Glutamatergic neuron (in vitro differentiated cells): Measurements from ENCODE around the gene MCCD1. TPM values are rescaled to one million over a fixed set of nuclear protein-coding genes. Genes with fewer than 3 reads are reported as not detected.

ENCODE experiments used
- DNase-seq: peaks from one replicate; pipeline ENCODE4 v3.0.0; 2022
- H3K27ac Mint-ChIP-seq: one replicate; pipeline ENCODE4 v1.8.0; 2020; ENCODE audit warnings: mild to moderate bottlenecking, mixed read lengths, inconsistent platforms; ENCODE audit not compliant: unreplicated experiment
- H3K27me3 Mint-ChIP-seq: one replicate; pipeline ENCODE4 v1.8.0; 2020; ENCODE audit warnings: mild to moderate bottlenecking, moderate library complexity, mixed read lengths, inconsistent platforms; ENCODE audit not compliant: unreplicated experiment
- H3K36me3 Mint-ChIP-seq: one replicate; pipeline ENCODE4 v1.8.0; 2020; ENCODE audit warnings: mild to moderate bottlenecking, mixed read lengths, inconsistent platforms; ENCODE audit not compliant: unreplicated experiment
- H3K4me1 Mint-ChIP-seq: one replicate; pipeline ENCODE4 v1.8.0; 2020; ENCODE audit warnings: mild to moderate bottlenecking, low read depth, mixed read lengths, inconsistent platforms; ENCODE audit not compliant: unreplicated experiment
- H3K4me3 Mint-ChIP-seq: one replicate; pipeline ENCODE4 v1.8.0; 2020; ENCODE audit warnings: mild to moderate bottlenecking, mixed read lengths, inconsistent platforms; ENCODE audit not compliant: unreplicated experiment
- H3K9me3 Mint-ChIP-seq: one replicate; pipeline ENCODE4 v1.8.0; 2020; ENCODE audit warnings: mild to moderate bottlenecking, moderate library complexity, mixed read lengths, inconsistent platforms; ENCODE audit not compliant: unreplicated experiment
- total RNA-seq: library from RNA; stranded (reverse); fragmentation: NEBNext Ultra II Directional; extraction: Animal tissue kit (Norgen Biotek cat#: 25700); gene quantifications from one replicate; pipeline ENCODE4 v1.2.1, GENCODE V29; 2021; ENCODE audit not compliant: unreplicated experiment
- TF ChIP-seq, protein P1 (sequence below): fragments of 200-600 bp; sonication (generic); IDR thresholded peaks from one replicate; pipeline ENCODE4 v1.5.0; 2021; ENCODE audit not compliant: partially characterized antibody, unreplicated experiment

The MCCD1 gene
- total RNA-seq, 1 donor from 2014 or later, result not detected

DNA sequence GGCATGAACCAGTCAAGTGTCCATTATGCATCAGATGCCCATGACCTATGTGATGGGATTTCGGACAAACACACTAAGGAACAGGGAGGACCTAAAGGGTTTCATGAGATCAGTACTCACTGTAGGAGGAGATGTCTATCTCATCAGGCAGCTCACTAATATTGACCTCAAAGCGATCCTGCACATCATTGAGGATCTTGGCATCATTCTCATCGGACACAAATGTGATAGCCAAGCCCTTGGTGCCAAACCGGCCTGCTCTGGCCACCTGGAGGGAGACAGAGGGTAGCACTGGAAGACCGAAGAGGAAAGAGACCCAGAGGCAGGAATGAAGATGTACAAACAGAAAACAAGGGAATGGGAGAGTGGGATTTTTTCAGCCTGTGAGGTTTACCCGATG lies 1.9 kb downstream of the MCCD1 start:
- no peak overlapping the region for H3K27ac Mint-ChIP-seq
- H3K27me3 Mint-ChIP-seq, result peaks cover 8% of the 10 kb centered on the region
- TF ChIP-seq, protein P1, sequence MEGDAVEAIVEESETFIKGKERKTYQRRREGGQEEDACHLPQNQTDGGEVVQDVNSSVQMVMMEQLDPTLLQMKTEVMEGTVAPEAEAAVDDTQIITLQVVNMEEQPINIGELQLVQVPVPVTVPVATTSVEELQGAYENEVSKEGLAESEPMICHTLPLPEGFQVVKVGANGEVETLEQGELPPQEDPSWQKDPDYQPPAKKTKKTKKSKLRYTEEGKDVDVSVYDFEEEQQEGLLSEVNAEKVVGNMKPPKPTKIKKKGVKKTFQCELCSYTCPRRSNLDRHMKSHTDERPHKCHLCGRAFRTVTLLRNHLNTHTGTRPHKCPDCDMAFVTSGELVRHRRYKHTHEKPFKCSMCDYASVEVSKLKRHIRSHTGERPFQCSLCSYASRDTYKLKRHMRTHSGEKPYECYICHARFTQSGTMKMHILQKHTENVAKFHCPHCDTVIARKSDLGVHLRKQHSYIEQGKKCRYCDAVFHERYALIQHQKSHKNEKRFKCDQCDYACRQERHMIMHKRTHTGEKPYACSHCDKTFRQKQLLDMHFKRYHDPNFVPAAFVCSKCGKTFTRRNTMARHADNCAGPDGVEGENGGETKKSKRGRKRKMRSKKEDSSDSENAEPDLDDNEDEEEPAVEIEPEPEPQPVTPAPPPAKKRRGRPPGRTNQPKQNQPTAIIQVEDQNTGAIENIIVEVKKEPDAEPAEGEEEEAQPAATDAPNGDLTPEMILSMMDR, result no peak
- H3K4me1 Mint-ChIP-seq, result peaks cover 3% of the 10 kb centered on the region
- peaks cover 8% of the 10 kb centered on the region for H3K36me3 Mint-ChIP-seq
- no peak overlapping the region for H3K4me3 Mint-ChIP-seq
- peaks cover 3% of the 10 kb centered on the region for H3K9me3 Mint-ChIP-seq
- DNase-seq, result no peak

DNA sequence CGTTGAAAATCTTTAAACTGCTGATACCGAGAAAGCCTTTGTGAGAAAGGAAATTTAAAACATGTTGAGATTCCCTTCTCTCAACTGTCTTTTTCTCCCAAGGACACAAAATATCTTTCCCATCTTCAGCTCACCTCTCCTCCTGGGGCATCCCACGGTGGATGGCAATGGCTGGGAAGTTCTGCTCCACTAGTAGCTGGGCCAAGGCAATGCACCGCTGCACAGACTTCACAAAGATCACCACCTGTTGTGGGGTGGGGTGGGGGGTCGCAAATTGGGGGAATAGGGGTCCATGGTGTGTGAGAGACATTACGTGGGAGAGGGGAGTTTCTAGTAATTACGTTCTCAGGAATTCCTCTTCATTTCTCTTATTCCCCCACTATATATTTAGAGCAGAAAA lies 2.4 kb downstream of the MCCD1 start:
- Mint-ChIP-seq H3K4me3 (no peak overlapping the region), H3K36me3 (peaks cover 8% of the 10 kb centered on the region), H3K9me3 (peaks cover 3% of the 10 kb centered on the region), H3K27me3 (peaks cover 8% of the 10 kb centered on the region), H3K27ac (no peak overlapping the region), H3K4me1 (peaks cover 3% of the 10 kb centered on the region)
- TF ChIP-seq, protein P1, result no peak
- DNase-seq, result no peak

DNA sequence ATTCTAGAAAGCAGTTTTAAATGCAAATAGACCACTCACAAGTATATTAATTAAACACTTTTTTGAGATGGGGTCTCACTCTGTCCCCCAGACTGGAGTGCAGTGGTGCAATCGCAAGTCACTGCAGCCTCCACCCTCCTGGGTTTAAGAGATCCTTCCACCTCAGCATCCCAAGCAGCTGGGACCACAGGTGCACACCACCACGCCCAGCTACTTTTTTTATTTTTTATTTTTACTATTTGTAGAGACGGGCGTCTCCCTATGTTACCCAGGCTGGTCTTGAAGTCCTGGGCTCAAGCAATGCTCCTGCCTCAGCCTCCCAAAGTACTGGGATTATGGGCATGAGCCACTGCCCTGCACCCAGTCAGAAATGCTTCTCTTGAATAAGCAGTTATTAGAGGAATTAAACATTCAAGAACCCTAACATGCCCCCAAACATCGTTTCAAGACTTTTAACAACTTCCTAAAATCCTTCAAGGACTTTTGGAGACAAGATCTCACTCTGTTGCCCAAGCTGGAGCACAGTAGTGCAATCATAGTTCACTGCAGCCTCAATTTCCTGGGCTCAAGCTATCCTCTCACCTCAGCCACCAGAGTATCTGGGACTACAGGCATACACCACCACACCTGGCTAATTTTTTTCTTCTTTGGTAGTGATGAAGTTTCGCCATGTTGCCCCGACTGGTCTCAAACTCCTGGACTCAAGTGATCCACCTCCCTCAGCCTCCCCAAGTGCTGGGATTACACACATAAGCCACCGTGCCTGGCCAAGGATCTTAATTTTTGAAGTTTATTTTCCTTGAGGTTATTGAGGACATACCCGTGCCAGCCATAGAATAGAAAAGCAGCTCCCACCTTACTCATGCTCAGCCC lies 3.2 kb downstream of the MCCD1 start:
- Mint-ChIP-seq H3K4me1 (peaks cover 3% of the 10 kb centered on the region), H3K27ac (no peak overlapping the region), H3K36me3 (peaks cover 8% of the 10 kb centered on the region), H3K4me3 (no peak overlapping the region), H3K27me3 (peaks cover 8% of the 10 kb centered on the region), H3K9me3 (peaks cover 3% of the 10 kb centered on the region)
- DNase-seq, result no peak
- TF ChIP-seq, protein P1, result no peak

DNA sequence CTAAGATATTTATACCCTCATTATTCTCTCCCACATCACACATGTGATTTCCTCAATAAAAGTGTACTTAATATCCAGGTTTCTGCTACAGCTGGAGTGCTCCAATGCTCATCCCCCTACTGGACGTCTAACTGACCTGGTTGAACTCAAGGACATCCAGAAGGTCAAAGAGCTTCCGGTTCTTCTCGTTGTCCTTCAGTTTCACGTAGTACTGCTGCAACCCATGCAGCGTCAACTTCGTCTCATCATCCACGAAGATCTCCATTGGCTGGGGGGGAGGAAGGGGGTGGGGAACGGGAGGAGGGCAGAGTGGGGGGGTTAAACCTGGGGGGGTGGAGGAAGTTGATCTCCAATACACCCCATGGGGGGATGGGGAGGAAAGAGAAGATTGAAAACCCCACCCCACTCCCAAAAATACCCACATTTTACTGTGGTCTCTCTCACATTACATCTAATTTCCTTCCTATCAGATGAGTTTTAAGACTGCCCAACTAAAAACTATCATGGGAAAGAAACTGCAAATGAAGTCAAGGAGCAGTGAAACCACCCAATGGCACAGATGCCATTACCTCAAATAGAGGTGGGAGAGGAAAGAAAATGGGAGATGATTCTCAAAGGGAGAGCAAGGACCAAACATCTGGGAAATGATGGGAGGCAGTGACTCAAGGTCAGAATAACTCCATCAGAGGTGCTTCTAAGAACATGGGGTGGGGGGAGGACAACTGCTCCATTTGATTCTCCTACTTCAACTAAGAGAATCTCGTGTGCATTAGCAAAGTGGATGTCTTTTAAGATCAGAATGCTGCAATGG lies 4.1 kb downstream of the MCCD1 start:
- H3K36me3 Mint-ChIP-seq, result peaks cover 8% of the 10 kb centered on the region
- no peak overlapping the region for H3K27ac Mint-ChIP-seq
- no peak overlapping the region for H3K4me3 Mint-ChIP-seq
- DNase-seq, result no peak
- TF ChIP-seq, protein P1, result no peak
- H3K27me3 Mint-ChIP-seq, result peaks cover 8% of the 10 kb centered on the region
- H3K9me3 Mint-ChIP-seq, result peaks cover 3% of the 10 kb centered on the region
- H3K4me1 Mint-ChIP-seq, result peaks cover 3% of the 10 kb centered on the region

DNA sequence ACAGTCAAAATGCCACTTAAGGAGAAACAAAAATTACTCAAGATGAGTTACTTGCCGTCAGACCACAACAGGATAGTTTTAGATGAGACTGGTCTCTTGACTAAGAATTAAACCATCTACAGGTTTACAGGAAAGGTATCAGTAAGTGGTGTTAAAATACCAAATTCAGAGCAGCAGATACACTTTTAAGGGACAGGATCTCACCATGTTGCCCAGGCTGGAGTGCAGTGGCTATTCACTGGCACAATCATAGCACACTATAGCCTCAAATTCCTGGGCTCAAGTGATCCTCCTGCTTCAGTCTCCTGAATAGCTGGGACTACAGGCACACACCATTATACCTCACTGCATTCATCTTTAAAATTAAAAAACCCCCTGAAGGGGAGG lies 4.7 kb downstream of the MCCD1 start:
- TF ChIP-seq, protein P1, result no peak
- DNase-seq, result no peak
- peaks cover 6% of the 10 kb centered on the region for H3K4me1 Mint-ChIP-seq
- H3K27me3 Mint-ChIP-seq, result peaks cover 5% of the 10 kb centered on the region
- H3K4me3 Mint-ChIP-seq, result no peak overlapping the region
- H3K9me3 Mint-ChIP-seq, result peaks cover 3% of the 10 kb centered on the region
- peaks cover 9% of the 10 kb centered on the region for H3K36me3 Mint-ChIP-seq
- H3K27ac Mint-ChIP-seq, result no peak overlapping the region
